Renal cortex interstitium (tissue), 15 donors: Measurements from ENCODE around the gene KLHL30. TPM values are rescaled to one million over a fixed set of nuclear protein-coding genes. Genes with fewer than 3 reads are reported as not detected.

Source experiments
- DNase-seq, 11 donors: peaks; one replicate each; pipeline ENCODE4 v3.0.0-alpha.2; 2013; ENCODE audit warnings: low read depth in 9 of 11, low spot score in 4 of 11; ENCODE audit errors: extremely low read depth in 1 of 11
- long read RNA-seq, 16 experiments: transcript quantifications; one replicate each; lab custom pipeline, GENCODE V29; 2026
- polyA plus RNA-seq, 3 donors: library from polyadenylated mRNA; unstranded; fragments of 120-200 nt; gene quantifications; one replicate each; pipeline ENCODE4 v1.2.1, GENCODE V29; 2013; ENCODE audit not compliant: insufficient read length in 3 of 3

KLHL30 gene, protein sequence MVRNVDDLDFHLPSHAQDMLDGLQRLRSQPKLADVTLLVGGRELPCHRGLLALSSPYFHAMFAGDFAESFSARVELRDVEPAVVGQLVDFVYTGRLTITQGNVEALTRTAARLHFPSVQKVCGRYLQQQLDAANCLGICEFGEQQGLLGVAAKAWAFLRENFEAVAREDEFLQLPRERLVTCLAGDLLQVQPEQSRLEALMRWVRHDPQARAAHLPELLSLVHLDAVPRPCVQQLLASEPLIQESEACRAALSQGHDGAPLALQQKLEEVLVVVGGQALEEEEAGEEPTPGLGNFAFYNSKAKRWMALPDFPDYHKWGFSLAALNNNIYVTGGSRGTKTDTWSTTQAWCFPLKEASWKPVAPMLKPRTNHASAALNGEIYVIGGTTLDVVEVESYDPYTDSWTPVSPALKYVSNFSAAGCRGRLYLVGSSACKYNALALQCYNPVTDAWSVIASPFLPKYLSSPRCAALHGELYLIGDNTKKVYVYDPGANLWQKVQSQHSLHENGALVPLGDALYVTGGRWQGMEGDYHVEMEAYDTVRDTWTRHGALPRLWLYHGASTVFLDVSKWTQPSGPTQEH
- under 1 TPM; 0.34 to 0.94 (median 0.45) TPM for polyA plus RNA-seq
- long read RNA-seq, donor 1, result 0 reads
- long read RNA-seq, donor 2, result 0 reads
- long read RNA-seq, donor 3, result 0 reads
- long read RNA-seq, donor 4, result 0 reads
- long read RNA-seq, donor 5, result 0 reads
- long read RNA-seq, donor 6, result 0 reads
- long read RNA-seq, donor 7, result 0 reads
- long read RNA-seq, donor 8, result 0 reads
- long read RNA-seq, donor 9, result 0 reads
- long read RNA-seq, donor 10, result 0 reads
- long read RNA-seq, donor 11, result 0 reads
- long read RNA-seq, donor 12, result 0 reads
- long read RNA-seq, donor 13, result 0 reads
- long read RNA-seq, donor 14, result 0 reads
- long read RNA-seq, donor 15, result 0 reads
- long read RNA-seq, donor 16, result 0 reads

DNA sequence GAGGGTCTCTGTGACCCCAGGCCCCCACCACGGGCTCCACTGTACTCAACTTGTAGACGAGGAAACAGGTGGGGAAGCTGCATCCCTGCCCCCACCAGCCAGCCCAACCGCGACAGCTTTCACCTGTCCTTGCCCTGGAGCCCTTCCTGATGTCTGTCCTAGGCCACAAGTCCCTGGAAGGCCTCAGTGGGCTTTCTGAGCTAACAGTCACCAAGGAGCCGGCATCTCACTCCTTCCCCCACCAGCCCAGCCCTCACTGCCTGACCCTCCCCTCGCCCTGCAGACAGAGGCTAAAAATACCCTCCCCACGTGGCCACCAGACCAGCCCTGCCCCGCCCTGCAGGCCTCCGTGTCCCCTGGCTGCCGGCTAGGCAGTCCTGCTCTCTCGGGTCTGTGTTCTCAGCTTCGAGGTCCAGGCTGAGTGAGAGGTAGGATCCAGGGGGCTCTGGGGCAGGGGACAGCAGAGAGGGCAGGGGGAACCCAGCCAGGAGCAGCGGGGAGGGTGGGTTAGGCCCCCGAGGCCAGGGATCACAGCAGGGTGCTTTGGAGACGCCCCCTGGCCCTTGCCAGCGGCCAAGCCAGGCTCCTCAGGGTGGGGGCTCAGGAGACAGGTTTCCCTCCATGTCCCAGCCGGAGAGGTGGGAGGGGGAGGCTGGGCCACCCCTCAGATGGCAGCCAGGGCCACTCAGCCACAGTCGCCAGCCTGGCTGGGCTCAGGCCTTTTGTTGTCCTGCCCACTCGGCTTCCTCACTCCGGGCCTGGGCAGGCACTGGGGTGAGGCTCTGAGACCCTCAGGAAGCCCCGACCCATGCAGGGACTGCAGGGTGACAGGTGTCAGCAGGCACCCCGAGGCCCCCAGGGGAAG lies at the start of gene KLHL30:
KLHL30 (plus strand) TSS at position 338 of the 865 bp plus-strand sequence. CDS start 2,087 bp downstream, outside the sequence.
- no peak for DNase-seq

- DNase-seq, result no peak
Measured at GRCh38 chr2:238090887-238091286, 47.6 kb upstream of the KLHL30 start.

DNA sequence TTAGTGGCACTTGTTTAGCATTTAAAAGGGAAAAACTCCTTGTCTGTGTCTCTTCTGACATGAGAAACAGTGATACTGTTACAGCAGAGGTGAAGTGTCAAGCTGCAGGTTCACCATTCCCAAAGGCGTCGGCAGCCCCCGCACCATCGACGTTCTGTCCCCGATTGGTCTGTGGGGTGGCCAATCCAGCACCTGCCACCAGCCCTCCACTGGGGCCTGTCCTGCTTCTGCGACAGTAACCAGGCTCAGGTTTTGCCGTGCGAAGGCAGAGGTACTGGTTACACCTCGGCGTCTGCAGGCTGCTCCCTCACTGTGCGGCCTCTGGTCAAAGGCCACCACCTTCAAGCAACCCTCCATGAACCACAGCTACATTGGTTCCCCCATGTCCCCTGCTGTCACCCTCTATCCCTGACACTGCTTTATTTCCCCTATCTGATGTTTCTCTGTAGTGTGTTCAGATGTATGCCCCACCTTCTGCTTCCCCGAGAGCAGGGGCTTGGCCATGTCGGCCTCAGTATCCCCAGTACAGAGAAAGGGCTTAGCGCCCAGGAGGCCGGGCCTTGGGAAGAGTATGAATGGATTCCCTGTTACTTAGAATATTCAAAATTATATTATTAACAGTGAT lies 46.9 kb upstream of the KLHL30 start:
- no peak for DNase-seq

DNA sequence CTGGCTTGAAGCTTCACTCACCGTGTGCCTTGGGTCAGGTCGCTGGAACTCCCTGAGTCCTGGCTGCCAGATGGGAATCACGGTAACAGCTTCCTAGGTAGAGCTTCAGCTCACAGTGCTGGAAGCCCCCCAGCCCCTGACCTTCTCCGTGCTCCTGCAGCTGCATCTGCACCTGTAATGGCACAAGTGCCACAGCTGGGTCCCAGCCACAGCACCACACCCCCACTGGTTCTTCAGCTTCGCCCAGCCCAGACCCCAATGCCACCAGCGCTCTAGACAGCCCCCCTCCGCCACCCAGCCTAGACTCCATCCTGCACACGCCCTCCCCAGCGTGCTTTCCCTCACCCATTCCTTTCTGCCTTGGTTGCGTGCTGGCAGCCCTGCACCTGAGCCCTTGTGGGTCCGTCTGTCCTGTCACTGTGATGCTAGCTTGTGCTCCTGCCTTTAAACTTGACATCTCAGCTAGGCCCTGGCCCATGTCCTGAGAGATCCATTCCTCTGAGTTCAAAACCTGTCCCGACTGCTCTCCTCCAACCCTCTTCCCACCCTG lies 45.9 kb upstream of the KLHL30 start:
- no peak for DNase-seq

- no peak for DNase-seq
Measured at GRCh38 chr2:238093181-238094140, 45.0 kb upstream of the KLHL30 start.

DNA sequence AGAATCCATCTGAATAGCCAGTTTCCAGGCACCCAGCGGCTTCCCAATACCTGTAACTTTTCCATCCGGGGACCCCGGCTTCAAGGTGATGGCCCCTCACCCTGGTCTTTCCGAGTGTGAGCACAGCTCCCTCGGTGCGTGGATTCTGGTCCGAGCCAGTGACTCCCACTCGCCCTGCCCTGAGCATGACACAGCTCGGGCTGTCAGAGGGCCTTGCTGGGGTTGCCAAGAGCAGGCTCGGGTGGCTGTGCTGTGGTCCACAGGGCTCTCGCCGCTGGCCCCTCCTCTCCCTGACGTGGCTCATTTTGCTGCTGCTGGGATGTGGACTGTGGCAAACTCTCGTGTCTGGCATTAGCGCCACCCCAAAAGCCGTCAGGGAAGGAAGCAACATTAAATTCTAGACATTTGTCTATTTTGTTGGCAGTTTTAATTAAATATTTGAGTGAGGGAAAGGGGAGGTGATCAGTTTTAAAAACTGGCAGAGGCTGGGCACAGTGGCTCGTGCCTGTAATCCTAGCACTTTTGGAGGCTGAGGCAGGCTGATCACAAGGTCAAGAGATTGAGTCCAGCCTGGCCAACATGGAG lies 43.9 kb upstream of the KLHL30 start:
- no peak for DNase-seq

DNA sequence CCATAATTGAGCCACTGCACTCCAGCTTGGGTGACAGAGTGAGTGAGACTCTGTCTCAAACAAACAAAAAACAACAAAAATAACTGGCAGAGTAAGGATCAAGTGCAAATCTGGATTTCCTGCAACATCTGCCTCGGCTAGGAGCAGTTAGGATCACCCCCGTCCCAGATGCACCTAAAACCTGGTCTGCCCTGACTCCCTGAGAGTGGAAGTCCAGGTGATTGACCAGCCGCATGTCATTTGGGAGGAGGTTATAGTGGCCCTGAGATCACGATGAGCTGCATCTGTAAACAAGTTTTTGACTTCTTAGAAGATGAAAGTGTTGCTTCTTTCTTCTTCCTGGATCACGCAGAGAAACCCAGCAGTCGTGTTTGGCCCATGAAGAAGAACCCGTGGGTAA lies 43.3 kb upstream of the KLHL30 start:
- no peak for DNase-seq

DNA sequence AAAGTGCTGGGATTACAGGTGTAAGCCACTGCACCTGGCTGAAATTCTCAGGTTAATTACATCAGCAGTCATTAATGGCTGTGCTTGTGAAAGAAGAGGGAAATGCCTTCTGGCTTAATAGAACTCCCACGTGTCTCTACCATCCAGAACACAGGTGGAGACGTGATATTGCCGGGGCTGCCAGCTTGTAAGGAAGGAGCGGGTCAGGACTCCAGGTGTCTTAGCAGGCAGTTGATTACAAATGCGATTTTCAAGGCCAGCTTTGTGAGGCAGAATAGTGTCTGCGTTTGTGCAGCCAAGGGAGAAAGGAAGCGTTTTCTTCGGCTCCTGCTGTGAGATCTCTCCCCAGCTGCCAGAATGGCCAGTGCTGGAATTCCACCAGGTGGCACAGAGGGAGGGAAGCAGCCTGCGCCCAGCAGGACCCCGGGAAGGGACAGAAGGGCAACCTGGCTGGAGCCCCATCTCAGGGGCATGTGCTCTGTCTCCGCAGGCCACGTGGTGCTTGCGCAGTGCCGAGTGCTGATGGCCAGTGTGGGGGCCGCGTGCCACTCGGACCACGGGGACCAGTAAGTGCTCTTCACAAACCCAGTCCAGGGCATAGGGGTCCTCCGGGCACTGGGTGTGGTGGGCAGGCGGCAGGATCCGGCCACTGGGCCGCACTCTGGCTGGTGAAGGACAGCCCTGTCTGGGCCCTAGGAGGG lies 42.0 kb upstream of the KLHL30 start:
- no peak for DNase-seq

- DNase-seq, result no peak
Measured at GRCh38 chr2:238097201-238097987, 41.1 kb upstream of the KLHL30 start.

DNA sequence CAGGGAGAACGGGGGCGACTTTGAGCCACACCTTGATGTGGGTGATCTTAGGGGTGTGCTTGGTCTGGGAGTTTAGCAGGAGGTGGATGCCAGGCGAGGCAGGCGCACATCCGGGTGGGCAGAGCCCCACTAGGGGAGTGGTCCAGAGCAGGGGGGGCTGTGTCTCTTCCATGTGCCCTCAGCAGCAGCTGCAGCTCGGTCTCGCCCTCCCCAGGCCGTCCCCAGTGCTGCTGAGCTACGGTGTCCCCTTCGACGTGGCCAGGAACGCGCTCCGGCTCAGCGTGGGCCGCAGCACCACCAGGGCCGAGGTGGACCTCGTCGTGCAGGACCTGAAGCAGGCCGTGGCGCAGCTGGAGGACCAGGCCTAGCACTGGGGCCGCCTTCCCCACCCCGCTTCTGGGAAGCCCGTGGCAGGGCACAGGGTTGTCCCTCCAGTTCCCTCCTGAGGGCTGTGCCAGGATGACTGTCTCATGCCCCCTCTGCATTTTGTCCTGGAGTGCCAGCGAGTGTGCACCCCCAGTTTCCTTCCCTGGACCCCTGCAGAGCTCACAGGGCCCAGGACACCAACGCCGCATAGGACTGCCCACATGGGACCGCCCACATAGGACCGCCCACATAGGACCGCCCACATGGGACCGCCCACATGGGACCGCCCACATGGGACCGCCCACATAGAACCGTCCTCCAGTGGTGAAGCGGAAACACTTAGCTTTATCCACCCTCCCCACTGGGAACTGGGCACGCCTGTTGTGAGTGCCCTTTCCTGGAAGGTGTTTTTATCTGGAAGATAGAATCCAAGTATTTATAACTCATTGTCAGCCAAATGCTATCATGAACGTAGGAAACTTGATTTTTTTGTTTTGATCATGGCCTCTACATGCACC lies 40.2 kb upstream of the KLHL30 start:
- no peak for DNase-seq

GRCh38 chr2:238098901-238099713 lies 39.4 kb upstream of the KLHL30 start:
- DNase-seq, result no peak

DNA sequence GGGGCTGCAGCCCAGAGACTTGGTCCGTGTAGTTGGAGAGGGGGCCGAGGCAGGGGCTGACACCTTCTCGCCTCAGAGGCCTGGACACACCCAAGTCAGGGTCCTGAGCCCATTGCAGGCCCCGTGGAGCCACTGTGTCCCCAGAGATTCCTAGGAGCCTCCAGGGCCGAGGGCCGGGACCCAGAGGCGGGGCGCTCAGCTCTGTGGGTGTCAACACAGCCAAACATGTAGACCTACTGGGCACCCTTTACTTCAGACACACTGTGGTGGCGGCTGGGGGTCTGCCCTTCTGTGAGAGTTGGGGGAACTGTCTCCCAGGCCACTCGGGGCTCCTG lies 38.8 kb upstream of the KLHL30 start:
- no peak for DNase-seq

DNA sequence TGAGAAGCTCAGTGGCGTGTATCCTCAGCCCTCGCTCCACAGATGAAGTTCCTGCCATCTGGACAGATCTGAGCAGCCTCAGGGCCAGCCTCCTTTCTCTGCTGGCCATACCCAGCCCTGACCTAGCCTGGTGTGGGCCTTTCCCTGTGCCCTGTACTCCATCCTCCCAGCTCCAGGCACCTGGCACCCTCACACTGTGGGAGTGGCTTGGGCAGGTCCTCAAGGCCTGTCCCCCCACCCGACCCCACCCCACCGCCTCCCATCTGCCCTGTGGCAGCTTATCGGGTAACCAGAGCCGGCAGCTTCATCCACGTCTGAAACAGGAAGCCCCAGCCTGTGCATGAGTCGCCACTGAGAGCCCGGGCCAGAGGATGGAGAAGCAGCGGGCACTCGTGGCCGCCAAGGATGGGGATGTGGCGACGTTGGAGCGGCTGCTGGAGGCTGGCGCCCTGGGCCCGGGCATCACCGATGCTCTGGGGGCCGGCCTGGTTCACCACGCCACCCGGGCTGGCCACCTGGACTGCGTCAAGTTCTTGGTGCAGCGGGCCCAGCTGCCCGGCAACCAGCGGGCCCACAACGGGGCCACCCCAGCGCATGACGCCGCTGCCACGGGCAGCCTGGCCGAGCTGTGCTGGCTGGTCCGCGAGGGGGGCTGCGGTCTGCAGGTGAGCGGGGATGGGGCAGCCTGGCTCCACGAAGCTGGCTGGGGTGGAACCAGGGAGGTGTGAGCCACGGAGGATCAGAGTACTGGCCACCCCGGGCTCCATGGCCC lies 38.2 kb upstream of the KLHL30 start, which contains the start of gene ESPNL:
ESPNL (plus strand) TSS at position 292 of the 772 bp plus-strand sequence; CDS start at position 372, 80 bp downstream.
- no peak for DNase-seq
